Measurements from ENCODE around the gene BIK.

The BIK gene, protein sequence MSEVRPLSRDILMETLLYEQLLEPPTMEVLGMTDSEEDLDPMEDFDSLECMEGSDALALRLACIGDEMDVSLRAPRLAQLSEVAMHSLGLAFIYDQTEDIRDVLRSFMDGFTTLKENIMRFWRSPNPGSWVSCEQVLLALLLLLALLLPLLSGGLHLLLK
- long read RNA-seq, donor 1, result 0 reads
- long read RNA-seq, donor 2, partial matches to known transcripts, result 9 of 18 reads
- long read RNA-seq, donor 2, other reads (novel, unspliced or antisense), result 7 of 18 reads
- long read RNA-seq, donor 3, partial matches to known transcripts, result 0 of 1 reads
- long read RNA-seq, donor 3, other reads (novel, unspliced or antisense), result 0 of 1 reads
- long read RNA-seq, donor 4, partial matches to known transcripts, result 5 of 24 reads
- long read RNA-seq, donor 4, other reads (novel, unspliced or antisense), result 19 of 24 reads
- long read RNA-seq, donor 5, result 0 reads
- long read RNA-seq, donor 6, partial matches to known transcripts, result 0 of 2 reads
- long read RNA-seq, donor 6, other reads (novel, unspliced or antisense), result 0 of 2 reads
- long read RNA-seq, donor 7, partial matches to known transcripts, result 8 of 11 reads
- long read RNA-seq, donor 7, other reads (novel, unspliced or antisense), result 0 of 11 reads
- long read RNA-seq, donor 8, partial matches to known transcripts, result 0 of 1 reads
- long read RNA-seq, donor 8, other reads (novel, unspliced or antisense), result 0 of 1 reads

DNA sequence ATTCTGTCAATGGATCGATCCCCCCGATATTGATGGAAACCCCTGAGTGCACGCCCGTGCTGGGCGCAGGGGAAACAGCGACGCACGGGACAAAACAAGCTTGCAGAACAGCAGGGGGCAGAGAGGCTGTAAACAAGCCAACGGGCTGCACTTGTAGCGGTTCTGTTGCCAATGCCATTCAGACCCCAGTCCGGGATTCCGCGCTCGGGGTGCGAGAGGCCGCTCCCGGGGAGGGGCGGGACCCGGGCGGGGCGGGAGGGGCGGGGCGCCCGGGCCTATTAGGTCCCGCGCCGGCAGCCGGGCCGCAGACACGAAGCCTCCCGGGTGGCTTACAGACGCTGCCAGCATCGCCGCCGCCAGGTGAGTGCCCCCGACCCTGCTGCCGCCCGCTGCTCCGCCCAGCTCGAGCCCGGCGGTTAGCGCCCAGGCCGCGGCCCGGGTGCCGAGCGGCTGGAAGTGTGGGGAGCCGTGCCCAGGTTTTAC, at the start of gene BIK:
Gene BIK, plus strand, starts transcription at position 307 of the 483 bp plus-strand sequence. CDS start 13,273 bp downstream, outside the sequence.
- no peak for DNase-seq

- DNase-seq, result no peak
Measured at GRCh38 chr22:43066134-43066533, 44.4 kb upstream of the BIK start.

- no peak for DNase-seq
Measured at GRCh38 chr22:43066844-43067385, 43.6 kb upstream of the BIK start.

- no peak for DNase-seq
Measured at GRCh38 chr22:43077121-43077877, 33.3 kb upstream of the BIK start.

GRCh38 chr22:43078522-43078921, 32.0 kb upstream of the BIK start:
- DNase-seq, result no peak

DNA sequence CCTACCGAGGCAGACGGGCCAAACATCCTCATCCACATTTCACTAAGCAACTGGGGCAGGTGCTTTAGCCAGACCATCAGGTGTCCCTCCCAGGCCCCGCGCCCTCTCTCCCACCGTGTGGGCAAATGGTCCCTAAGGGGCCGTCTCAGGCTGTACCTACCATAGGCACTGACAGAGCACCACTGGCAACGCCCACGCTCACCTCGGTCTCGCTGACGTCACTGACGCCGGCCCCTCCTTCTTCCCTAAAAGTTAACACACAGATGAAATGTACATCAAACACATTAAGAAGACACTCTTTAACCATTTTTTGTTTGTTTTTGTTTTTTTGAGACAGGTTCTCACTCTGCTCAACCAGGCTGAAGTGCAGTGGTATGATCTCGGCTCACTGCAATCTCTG, 30.8 kb upstream of the BIK start:
- no peak for DNase-seq

GRCh38 chr22:43080616-43081015, 29.9 kb upstream of the BIK start:
- no peak for DNase-seq

GRCh38 chr22:43081968-43082367, 28.6 kb upstream of the BIK start:
- DNase-seq, result no peak

DNA sequence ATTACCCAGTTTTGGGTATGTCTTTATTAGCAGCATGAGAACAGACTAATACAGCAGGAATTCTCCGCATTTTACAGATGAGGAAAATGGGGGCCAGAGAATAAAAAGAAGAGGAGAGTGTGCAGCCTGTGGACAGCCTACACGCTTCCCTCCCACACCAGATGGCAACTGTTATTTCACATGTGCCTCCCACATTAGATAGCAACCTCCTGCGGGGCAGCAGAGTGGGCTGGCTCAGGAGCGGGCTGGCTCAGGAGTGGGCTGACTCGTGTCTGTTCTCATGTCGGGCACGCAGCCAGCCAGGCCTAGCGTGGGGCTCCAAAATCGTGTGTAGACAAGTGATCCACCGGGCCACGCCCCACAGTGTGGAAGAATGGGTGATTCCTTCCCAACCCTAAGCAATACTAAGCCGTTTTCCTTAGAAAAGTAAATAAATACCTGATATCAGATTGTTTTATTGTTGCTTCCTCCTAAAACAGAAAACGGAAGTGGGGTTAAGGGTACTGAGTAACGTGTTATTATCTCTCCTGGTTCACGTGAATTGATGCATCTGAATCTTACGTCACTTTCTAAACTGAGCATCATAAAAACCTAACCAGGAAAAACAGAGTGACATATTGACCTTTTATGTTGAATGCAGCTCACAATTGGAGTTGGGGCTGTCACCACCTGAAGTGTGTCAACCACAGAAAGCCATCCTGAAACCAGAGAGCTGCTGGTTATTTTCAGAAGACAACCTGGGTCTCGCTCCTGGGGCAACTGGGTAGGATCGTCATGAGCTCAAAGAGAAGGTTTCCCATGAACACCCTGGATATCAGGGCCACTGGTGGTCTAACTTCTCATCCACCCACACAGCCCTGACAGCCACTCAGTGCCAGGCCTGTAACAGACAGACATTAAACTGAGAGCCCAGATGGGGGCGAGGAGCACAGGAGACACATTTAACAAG, 24.6 kb upstream of the BIK start:
- no peak for DNase-seq

DNA sequence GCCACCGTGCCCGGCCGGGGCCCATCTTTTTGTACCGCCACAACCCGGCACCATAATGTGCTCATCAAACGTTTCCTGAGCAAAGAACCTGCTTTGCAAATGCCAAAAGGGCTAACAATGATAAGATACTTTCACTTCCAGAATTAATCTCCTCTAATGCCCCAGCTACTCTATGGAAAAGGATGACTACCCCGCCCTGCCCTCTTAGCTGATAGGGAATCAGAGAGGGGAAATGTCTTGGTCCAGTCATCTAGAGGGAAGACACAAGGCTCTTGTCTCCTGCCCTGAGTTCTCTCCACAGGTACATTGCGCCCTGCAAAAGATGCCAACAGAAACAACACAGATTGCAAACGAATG, 21.9 kb upstream of the BIK start:
- DNase-seq, result no peak

DNA sequence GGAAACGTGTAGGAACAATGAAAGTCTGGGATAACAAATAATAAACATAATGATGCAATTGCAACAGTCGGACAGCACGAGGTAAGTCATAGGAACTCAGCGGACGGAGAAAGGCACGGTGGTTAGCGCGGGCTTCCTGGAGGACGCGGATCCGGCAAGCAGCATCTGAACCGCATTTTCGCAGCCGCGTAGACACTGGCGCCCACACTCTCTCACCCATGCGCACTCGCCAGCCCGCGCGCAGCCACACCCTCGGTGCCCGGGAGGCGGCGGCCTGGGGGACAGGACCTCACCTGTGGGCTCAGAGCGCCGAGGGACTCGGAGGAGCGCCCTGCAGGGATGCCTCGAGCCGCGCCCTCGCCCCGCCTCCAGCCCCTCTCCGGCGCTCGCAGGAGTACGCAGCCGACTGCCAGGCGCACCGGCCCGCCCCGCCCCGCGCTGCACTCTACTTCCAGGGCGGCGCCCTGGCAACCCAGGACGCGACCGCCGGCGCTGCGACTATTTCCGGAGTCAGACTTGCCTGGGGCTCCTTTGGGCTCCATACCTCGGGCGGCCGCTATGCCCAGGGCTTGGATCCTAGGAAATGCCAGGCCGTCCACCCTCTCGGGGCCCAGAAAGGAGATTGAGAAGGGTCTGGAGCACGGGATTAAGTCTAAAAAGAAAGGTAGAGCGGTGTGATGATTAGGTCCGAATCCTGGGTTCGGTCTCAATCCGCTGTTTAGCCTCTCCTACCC, 21.4 kb upstream of the BIK start, which contains the start of gene TTLL1:
Gene TTLL1, minus strand, starts transcription at position 408 of the 734 bp plus-strand sequence. CDS start 13,805 bp downstream, outside the sequence.
- peak; percentile 80 for DNase-seq

GRCh38 chr22:43090130-43090789, 20.3 kb upstream of the BIK start:
- peak; percentile 30 for DNase-seq

DNA sequence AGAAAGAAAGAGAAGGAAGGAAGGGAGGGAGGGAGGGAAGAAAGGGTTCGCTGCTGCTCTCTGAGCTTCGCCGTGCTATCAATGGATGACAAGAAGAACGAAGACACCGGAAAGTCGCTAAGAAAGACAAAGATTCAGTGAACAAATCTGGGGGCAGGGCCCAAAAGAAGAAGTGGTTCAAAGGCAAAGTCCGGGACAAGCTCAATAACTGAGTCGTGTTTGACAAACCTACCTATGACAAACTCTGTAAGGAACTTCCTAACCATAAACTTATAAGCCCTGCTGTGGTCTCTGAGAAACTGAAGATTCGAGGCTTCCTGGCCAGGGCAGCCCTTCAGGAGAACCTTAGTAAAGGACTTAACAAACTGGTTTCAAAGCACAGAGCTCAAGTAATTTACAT, 18.5 kb upstream of the BIK start:
- no peak for DNase-seq

DNA sequence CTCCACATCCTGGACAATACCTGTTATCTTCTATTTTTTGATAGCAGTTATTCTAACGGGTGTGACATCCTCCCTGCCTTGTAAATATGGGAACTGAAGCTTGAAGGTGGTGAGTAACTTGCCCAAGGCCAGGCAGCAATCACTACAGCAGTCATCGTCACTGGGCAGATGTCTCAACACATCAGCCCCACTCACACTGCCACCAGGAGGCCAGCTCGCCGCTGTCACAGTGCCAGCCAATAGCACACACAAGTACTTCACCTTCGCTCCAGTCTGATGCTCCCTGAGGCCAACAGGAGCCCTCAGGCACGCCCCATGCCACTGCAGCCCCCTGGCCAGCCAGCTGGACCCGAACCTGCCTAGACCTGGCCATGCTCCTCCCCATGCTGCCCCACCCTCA, 16.5 kb upstream of the BIK start:
- no peak for DNase-seq

DNA sequence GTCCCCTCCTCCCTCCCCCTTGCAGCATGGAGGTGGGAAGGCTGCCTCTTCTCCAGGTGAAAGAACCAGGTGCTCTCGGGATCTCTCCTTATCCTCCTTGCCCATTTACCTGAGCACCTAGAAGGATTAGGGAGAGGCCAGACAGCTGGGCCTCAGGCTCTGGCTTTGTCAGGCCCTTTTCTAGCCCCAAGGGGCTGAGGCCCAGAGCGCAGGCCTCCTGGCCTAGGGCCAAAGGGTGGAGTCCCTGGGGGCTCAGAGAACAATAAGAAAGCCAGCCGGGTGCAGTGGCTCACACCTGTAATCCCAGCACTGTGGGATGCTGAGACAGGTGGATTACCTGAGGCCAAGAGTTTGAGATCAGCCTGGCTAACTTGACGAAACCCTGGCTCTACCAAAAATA, 16.0 kb upstream of the BIK start:
- DNase-seq, result no peak

- DNase-seq, result no peak
Measured at GRCh38 chr22:43096420-43096819, 14.1 kb upstream of the BIK start.

DNA sequence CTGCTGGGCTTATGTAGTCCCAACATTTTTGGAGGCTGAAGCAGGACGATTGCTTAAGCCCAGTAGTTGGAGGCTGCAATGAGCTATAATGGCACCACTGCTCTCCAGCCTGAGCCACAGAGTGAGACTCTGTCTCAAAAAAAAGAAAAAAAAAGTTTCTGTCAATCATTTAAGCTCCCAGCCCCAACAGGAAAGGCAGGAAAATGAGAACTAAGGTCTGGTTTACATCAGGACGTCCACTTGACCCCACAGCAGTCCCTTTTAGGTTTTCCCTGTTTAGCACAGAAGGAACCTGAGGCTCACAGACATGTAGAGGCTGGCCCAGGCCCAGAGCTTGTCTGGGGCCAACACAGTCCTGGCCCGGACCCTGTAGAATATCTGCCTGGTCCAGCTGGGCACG, 12.2 kb upstream of the BIK start:
- DNase-seq, result no peak

DNA sequence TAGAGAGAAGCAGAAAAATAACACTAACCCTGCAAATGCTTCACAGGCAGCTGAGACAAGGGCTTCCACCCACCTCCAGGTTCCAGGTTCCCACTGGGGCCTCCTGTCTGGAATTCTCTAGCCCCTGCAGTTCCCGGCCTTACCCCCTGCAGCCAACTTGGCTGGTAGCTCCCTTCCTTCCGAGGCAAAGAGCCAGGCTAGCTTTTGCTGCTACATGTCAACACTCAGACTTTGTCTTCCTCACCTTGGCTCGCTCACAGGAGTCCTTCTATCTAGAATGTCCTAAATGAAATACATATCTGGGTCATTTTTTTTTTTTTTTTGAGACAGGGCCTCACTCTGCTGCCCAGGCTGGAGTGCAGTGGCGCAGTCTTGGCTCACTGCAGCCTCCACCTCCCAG, 11.5 kb upstream of the BIK start:
- no peak for DNase-seq

- DNase-seq, result no peak
Measured at GRCh38 chr22:43100225-43100624, 10.3 kb upstream of the BIK start.

DNA sequence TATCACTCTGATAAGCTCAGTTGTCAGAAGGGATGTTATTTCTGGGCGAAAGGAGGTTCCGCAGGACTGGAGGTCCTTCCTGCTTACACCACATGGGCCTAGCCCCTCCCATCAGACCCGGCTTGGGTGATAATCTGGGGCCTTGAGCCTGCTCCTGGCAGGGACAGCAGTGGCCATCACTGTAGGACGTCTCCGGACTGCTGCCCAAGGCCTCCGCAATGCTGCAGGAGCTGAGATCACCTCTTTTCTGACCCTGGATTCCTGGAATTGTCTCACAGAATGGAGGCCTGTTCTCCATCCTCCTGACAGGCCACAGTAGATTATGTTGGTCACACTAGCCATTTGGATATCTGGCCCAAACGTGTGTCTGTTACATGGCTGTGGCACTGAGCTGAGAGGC, 9.2 kb upstream of the BIK start:
- DNase-seq, result no peak
